GM19467 (cell line): ENCODE data around the gene LRRC74B.
A peak's percentile ranks its signal among the peaks of the same experiment; 100 is the strongest.

Experiments used
- ATAC-seq: cut with Tn5 transposase; IDR thresholded peaks from one replicate; pipeline ENCODE4 v1.9.1; 2021; ENCODE audit warnings: mild to moderate bottlenecking, moderate library complexity; ENCODE audit not compliant: unreplicated experiment

The LRRC74B gene

DNA sequence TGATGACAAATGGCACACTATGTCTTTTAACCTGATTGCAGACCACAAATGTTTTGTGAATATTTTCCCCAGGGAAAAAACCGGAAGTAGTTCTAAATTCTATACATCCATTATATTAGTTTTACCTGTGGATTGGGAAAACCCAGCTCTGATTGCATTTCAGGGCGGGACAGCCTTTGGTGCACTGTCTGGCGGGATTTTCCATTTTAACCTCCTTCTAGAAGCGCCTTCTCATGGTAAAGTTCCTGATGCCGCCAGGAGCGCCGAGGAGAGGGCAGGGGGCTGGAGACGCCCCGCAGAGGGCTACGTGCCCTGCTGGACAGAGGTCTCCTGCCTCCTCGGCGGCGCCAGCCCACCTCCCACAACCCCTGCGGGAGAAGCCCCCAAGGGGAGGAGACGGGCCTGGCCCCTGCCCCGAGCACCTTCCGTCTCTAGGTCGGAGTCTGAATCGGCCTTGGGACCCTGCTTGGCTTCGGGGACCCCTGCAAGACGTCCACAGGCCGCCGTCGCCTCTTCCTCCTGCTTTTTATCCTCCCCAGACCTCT is 32.0 kb upstream of the LRRC74B start:
- no peak for ATAC-seq

- ATAC-seq = peak; percentile 78
Observed at GRCh38 chr22:21014202-21014725, 31.5 kb upstream of the LRRC74B start.

DNA sequence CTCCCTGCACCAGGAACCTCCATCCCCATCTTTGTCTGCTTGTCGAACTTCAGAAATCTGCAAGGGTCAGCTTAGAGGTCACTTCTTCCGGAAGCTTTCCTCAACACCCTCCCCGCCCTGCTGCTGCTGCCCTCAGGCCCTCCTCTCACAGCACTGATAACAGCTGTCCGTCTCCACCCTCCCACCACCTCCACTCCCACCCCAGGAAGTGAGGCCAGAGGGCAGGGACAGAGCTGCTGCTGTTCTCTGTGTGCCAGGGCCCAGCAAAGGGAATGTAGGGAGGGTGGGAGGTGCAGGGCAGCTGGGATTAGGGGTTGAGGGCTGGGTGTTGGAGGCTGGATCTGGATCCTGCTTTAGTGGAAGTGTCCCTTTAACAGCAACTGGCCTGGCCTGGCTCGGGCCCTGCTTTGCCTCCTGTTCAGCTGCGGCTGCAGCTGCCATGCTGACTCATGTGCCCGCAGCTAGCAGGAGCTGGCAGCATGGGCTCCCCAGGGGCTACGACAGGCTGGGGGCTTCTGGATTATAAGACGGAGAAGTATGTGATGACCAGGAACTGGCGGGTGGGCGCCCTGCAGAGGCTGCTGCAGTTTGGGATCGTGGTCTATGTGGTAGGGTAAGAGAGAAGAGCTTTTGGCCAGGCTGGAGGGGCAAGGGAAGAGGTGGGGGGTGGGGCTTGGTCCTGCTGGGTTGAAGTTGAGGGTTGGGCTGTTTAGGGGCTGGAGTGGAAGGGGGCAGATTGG is 30.9 kb upstream of the LRRC74B start, which contains the start of gene P2RX6:
Gene P2RX6, plus strand, starts transcription at position 440 of the 740 bp plus-strand sequence. Its CDS starts 10 bp downstream, at position 450.
- no peak for ATAC-seq

GRCh38 chr22:21015466-21016006 is 30.2 kb upstream of the LRRC74B start:
- ATAC-seq = no peak

GRCh38 chr22:21016644-21017420 is 28.9 kb upstream of the LRRC74B start:
- no peak for ATAC-seq

DNA sequence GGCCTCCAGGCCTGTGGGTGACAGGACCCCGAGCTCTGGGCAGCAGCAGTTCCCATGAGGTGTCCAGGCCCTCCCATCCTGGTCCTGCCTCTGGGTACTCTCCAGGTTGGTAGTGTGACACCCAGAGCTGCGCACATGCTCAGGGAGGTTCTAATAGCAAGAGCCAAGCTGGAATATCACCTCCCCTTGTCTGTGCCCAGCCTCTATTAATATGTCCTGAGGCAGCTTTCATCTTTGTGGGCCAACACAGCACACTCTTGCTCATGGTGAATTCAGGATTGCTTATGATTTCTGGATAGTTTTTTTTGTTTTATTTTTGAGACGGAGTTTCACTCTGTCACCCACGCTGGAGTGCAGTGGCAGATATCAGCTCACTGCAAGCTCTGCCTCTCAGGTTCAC is 27.4 kb upstream of the LRRC74B start:
- no peak for ATAC-seq

GRCh38 chr22:21020802-21021429 is 24.8 kb upstream of the LRRC74B start:
- no peak for ATAC-seq

- ATAC-seq = no peak
Observed at GRCh38 chr22:21022507-21022906, 23.2 kb upstream of the LRRC74B start.

DNA sequence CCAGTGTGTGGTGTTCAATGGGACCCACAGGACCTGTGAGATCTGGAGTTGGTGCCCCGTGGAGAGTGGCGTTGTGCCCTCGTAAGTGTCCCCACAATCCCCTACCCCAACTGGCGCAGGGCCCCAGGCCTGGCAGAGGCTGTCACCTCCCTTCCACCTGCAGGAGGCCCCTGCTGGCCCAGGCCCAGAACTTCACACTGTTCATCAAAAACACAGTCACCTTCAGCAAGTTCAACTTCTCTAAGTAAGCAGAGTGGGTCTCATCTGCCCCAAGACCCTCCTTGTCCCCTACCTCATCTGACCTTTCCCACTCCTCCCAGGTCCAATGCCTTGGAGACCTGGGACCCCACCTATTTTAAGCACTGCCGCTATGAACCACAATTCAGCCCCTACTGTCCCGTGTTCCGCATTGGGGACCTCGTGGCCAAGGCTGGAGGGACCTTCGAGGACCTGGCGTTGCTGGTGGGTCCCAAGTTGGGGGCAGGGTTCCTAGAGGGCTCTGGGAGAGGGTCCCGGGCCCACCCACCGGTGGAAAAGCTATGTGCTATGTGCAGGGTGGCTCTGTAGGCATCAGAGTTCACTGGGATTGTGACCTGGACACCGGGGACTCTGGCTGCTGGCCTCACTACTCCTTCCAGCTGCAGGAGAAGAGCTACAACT is 22.7 kb upstream of the LRRC74B start:
- ATAC-seq = no peak

DNA sequence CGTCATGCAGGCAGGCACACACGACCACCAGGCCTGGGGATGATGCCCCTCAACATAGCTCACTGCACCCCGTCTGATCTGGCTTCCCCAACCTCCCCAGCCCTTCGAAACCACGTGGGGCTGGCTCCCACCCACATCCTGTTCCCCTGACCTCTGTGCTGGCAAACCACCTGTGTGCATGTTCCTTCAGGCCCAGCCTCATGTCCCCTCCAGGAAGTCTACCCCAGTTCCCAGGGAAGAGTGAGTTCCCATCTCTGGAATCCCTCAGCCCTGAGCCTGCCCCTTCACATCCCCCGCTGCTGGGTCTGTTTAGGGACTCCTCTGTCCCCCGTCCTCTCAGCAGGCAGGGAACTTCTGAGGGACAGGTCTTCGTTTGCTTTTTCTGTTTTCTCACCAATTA is 20.5 kb upstream of the LRRC74B start:
- ATAC-seq = no peak

- no peak for ATAC-seq
Observed at GRCh38 chr22:21025763-21026755, 19.7 kb upstream of the LRRC74B start.

DNA sequence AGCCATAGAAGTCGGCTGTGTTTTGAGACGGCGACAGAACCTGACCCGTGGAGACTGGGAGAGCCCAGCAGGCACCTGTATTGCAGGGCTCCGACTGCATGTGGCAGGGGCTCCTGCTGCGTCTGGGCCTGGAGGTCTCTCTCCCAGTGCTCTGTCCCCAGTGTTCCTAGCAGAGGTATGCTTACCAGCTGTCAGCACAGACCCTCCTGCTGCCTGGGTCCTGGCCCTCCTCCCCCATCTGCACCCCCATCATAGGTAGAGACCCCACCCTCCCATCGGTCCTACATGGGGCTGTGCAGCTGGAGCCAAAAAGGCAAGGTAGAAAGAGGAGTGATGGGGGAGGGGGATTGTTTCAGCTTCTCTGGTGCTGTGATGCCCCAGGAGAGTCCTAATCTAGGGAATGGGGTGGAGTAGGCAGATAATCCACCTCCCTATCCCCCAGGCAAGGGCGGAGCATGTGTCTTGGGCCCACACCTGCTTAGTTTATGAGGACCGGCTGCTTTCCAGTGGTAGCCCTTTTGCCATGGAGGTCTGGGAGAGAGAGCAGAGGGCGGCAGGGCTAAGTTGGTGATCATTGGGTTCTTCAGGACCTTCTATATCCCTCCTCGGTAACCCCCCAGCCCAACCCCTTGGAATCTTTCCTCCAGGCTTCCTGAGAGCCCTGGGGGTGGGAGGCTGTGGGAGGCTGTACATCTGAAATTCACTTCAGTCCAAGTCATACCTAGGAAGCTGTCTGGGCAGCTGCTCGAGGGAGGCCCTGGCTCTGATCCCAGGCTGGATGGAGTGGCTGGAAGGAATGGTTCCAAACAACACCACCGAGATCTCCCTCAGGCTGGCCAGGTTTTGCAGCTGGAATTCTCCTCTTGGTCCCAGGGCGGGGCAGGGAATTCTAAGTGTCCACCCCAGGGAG is 18.7 kb upstream of the LRRC74B start:
- ATAC-seq = no peak

GRCh38 chr22:21028277-21029251 is 17.2 kb upstream of the LRRC74B start:
- no peak for ATAC-seq

GRCh38 chr22:21029486-21030025 is 16.2 kb upstream of the LRRC74B start:
- ATAC-seq = no peak

DNA sequence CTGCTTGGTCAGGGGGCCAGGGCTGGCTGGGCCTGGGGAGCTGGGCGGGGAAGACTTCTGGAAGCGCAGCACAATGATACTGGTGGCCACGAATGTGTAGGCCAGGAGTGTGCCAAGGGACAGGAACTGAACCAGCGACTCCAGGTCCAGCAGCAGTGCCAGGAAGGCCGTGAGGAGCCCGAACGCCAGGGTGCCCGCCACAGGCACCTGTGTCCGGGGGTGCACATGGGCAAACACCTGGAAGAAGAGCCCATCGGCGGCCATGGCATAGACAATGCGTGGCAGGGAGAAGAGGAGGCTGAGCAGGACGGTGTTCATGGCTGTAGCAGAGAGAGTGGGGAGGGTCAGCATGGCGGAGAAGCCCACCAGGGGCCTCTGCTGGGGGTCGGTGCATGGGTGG is 15.7 kb upstream of the LRRC74B start:
- no peak for ATAC-seq

DNA sequence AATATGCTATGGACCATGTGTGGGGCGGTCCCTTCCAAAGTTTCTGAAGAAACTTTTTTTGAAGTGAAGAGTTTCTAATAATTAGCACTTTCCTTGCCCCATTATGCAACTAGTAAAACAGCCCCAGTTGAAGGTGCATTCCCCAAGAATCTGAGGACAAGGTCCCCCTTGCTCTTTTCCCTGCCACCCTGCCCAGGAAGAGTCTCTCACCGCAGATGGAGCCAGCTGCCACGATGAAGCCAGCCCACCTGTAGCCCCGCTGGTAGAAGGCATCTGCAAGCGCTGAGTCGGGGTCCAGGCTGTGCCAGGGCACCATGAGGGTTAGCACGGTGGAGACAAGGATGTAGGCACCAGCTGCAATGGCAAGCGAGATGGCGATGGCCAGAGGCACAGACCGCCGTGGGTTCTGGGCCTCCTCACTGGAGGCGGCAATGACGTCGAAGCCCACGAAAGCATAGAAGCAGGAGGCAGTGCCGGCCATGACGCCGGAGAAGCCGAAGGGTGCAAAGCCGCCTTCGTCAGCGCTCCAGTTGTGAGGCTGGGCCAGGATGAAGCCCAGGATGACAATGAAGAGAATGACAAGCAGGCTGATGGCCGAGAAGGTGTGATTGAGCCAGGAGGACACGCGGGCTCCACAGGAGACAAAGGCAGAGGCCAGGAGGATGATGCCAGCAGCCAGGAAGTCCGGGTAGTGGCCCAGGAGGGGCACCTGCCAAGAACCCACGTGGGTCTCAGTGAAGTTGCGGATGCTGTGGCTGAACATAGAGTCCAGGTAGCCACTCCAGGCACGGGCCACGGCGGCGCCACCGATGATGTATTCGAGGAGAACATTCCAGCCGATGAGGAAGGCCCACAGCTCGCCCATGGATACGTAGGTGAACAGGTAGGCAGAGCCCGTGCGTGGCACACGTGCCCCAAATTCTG is 14.9 kb upstream of the LRRC74B start:
- no peak for ATAC-seq
